Measurements from ENCODE around the gene PTOV1. TPM values are rescaled to one million over a fixed set of nuclear protein-coding genes. Genes with fewer than 3 reads are reported as not detected.
"Not testable (repeated sequence)": the region's sequence is repeated elsewhere in the genome, so short reads cannot be mapped to it uniquely, and the experiment has no call there.

PTOV1 gene
- total RNA-seq, 1 experiment from 2014 or later, result 205 TPM

DNA sequence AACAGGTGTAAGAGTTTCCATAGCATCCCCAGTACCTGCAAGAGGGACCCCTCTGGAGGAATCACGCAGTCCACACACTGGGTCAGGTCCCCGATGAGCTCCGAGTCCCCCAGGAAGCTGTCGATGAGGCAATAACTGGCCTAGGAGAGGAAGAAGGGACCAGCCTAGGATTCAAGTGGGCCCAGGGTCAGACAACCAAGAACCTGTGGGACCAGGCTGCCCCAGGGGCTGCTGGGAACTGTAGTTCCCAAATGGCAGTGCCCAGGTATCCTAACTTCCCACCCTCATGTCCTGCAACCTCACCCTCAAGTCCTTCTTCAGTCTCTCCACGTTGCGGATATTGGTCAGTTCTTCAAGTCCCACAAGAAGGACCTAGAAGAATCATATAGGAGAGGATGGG is 39.6 kb upstream of the PTOV1 start:
- H3K36me3 ChIP-seq (replicated peaks; ENCODE audit: control insufficient read depth, insufficient read depth, low read length), result peaks cover 1% of the 10 kb centered on the region; the same call in 1 of the 2 replicates
- no peak overlapping the region for H3K4me3 ChIP-seq (ENCODE audit: insufficient read depth, low read depth, low read length)
- H3K27me3 ChIP-seq (ENCODE audit: control insufficient read depth, insufficient read depth, low read length), result no peaks in the 10 kb centered on the region; the same call in 1 of the 2 replicates
- no peak for DNase-seq

- no peak for DNase-seq
- no peaks in the 10 kb centered on the region; the same call in 1 of the 2 replicates for H3K27me3 ChIP-seq (ENCODE audit: control insufficient read depth, insufficient read depth, low read length)
- 0 out of 2 replicates have a peak, but pooled peaks cover 1% of the 10 kb centered on the region for H3K36me3 ChIP-seq (replicated peaks; ENCODE audit: control insufficient read depth, insufficient read depth, low read length)
- H3K4me3 ChIP-seq (ENCODE audit: insufficient read depth, low read depth, low read length), result peak overlapping the region; percentile 52
These were observed 38.4 kb upstream of the PTOV1 start for GRCh38 chr19:49812452-49812996.

DNA sequence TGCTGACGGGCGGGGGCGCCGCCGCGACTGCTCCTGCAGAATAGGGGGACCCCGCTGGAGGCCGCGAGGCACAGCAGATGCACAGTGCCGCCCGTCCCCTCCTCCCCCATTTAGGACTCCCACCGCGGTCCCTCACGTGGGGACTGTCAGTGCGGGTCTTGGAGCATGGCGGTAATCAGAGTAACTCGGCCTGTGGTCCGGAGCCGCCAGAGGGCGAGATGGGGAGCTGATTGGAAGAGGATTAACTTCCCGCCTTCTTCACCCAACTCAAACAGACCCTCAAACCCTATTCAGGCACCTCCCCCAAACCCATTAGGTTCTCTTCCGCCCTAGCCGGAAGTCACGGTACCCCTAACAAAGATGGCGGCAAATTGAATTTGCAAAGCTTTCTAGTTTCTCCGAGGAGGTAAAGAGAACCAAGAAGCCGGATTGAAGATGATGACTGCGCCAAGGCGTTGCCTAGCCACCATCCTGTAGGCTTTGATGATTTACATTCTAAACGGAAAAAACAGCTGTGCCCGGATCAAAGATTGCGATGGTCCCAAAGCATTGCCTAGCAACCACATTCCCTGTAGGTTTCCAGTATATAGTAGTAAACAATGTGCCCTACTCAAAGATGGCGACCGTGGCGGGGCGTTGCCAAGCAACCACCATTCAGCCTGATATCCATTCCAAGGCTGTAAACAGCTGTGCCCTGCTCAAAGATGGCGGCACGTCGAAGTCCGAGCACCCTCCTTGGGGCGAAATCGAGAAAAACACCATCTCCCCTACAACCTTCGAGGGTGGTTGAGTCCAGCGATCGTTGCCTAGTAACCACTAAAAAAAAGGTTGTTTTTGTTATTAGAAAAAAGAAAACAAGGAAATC is 37.7 kb upstream of the PTOV1 start, which contains the start of gene FUZ:
Gene FUZ, minus strand, starts transcription at position 296 of the 865 bp plus-strand sequence. Its CDS starts 186 bp downstream, at position 110.
- DNase-seq, result peak; percentile 96
- Histone ChIP-seq H3K36me3 (replicated peaks; ENCODE audit: control insufficient read depth, insufficient read depth, low read length) (no peaks in the 10 kb centered on the region), H3K27me3 (ENCODE audit: control insufficient read depth, insufficient read depth, low read length) (no peaks in the 10 kb centered on the region; the same call in 1 of the 2 replicates), H3K4me3 (ENCODE audit: insufficient read depth, low read depth, low read length) (peak within 1 kb of the TSS; percentile 52)

GRCh38 chr19:49814010-49814409 is 36.9 kb upstream of the PTOV1 start:
- H3K36me3 ChIP-seq (replicated peaks; ENCODE audit: control insufficient read depth, insufficient read depth, low read length), result no peaks in the 10 kb centered on the region
- no peaks in the 10 kb centered on the region; the same call in 1 of the 2 replicates for H3K27me3 ChIP-seq (ENCODE audit: control insufficient read depth, insufficient read depth, low read length)
- no peak for DNase-seq
- no peak overlapping the region for H3K4me3 ChIP-seq (ENCODE audit: insufficient read depth, low read depth, low read length)

DNA sequence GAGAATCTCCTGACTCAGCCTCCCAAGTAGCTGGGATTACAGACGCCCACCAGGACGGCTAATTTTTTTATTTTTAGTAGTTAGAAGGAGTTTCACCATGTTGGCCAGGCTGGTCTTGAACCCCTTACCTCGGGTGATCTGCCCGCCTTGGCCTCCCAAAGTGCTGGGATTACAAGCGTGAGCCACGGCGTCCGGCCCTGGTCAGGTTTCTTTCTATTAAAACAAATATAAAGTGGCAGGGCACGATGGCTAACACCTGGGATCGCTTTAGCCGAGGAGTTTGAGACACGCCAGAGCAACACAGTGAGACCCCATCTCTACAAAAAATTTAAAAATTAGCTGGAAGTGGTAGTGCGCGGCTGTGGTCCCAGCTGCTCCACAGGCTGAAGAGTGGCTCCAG is 34.4 kb upstream of the PTOV1 start:
- Histone ChIP-seq H3K36me3 (replicated peaks; ENCODE audit: control insufficient read depth, insufficient read depth, low read length) (no peaks in the 10 kb centered on the region; the same call in 1 of the 2 replicates), H3K4me3 (ENCODE audit: insufficient read depth, low read depth, low read length) (no peak overlapping the region), H3K27me3 (ENCODE audit: control insufficient read depth, insufficient read depth, low read length) (no peaks in the 10 kb centered on the region)
- no peak for DNase-seq

DNA sequence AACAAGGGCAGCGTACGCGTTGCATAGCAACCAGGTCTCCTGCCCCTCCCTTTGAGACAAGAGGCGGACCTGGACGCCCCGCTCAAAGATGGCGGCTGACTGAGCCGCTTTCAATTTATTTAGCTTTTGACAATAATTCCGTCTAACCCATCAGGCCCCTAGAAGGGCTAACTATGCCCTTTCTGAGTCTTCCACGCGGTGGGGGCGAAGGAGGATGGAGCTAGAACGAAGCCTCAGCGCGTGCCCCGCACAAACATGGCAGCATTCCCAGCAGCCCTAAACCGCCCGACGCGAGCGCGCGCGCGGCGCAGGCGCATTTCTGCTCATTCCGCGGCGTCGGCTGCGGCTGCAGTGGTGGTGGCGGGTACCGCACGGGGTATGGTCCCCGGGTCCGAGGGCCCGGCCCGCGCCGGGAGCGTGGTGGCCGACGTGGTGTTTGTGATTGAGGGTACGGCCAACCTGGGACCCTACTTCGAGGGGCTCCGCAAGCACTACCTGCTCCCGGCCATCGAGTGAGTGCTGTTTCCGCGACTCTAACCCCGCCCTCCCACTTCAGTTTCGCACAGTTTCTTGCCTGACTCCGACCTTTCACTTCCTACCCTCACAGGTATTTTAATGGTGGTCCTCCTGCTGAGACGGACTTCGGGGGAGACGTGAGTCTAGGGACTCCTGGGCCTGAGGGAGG is 32.9 kb upstream of the PTOV1 start, which contains the start of gene MED25:
Gene MED25, plus strand, starts transcription at position 326 of the 685 bp plus-strand sequence. Its CDS starts 53 bp downstream, at position 379.
- Histone ChIP-seq H3K36me3 (replicated peaks; ENCODE audit: control insufficient read depth, insufficient read depth, low read length) (no peaks in the 10 kb centered on the region; the same call in 1 of the 2 replicates), H3K4me3 (ENCODE audit: insufficient read depth, low read depth, low read length) (peak within 1 kb of the TSS; percentile 96), H3K27me3 (ENCODE audit: control insufficient read depth, insufficient read depth, low read length) (no peaks in the 10 kb centered on the region)
- peak; percentile 97 for DNase-seq

- DNase-seq, result peak; percentile 52
- no peaks in the 10 kb centered on the region; the same call in none of the 2 replicates for H3K36me3 ChIP-seq (replicated peaks; ENCODE audit: control insufficient read depth, insufficient read depth, low read length)
- H3K4me3 ChIP-seq (ENCODE audit: insufficient read depth, low read depth, low read length), result peak overlapping the region; percentile 96
These were observed 32.1 kb upstream of the PTOV1 start for GRCh38 chr19:49818649-49819370.

GRCh38 chr19:49819452-49820115 is 31.4 kb upstream of the PTOV1 start:
- H3K27me3 ChIP-seq (ENCODE audit: control insufficient read depth, insufficient read depth, low read length); DNase-seq; H3K4me3 ChIP-seq (ENCODE audit: insufficient read depth, low read depth, low read length); H3K36me3 ChIP-seq (replicated peaks; ENCODE audit: control insufficient read depth, insufficient read depth, low read length): not testable (repeated sequence)

More at GRCh38 chr19:49818649-49819370, 32.1 kb upstream of the PTOV1 start:
- no peaks in the 10 kb centered on the region for H3K27me3 ChIP-seq (ENCODE audit: control insufficient read depth, insufficient read depth, low read length)

DNA sequence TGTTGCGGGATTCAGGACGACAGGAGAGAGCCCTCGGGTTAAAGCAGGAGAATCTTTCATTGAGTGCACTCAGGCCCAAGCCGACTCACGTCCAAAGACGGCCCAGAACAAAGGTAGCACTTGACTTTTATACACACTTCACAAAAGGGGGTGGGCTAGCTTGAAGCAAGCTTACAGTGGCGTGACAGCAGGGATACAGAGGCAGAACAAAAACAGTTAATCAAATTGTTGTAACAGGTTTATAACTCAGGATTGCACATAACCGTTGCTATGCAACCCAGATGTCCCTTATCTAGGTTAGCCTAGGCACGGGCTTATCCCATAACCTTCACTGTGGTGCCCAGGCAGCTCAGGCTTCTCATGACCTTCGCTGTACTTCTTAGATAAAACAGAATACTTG is 30.8 kb upstream of the PTOV1 start:
- Histone ChIP-seq H3K27me3 (ENCODE audit: control insufficient read depth, insufficient read depth, low read length) (no peaks in the 10 kb centered on the region), H3K4me3 (ENCODE audit: insufficient read depth, low read depth, low read length) (no peak overlapping the region), H3K36me3 (replicated peaks; ENCODE audit: control insufficient read depth, insufficient read depth, low read length) (no peaks in the 10 kb centered on the region; the same call in none of the 2 replicates)
- no peak for DNase-seq

DNA sequence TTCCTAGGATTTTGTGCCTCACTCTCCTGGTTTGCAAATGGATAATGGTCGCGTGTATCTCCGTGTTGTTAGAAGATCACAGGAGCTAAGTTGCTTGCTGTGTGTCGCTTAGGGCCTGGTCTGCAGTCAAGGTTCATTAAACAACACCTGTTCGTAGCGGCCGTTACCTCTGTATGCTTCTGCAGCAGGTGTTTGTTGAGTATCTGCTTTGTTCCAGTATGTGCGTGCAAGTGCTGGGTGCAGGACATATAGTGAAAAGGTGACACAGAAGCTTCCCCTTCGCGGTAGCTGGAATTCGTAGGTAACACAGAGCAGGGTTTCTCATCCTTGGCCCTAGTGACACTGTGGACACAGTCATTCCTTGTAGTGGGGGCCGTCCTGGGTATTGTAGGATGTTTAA is 27.5 kb upstream of the PTOV1 start:
- no peak for DNase-seq
- no peaks in the 10 kb centered on the region; the same call in none of the 2 replicates for H3K36me3 ChIP-seq (replicated peaks; ENCODE audit: control insufficient read depth, insufficient read depth, low read length)

GRCh38 chr19:49824662-49825061 is 26.3 kb upstream of the PTOV1 start:
- Histone ChIP-seq H3K4me3 (ENCODE audit: insufficient read depth, low read depth, low read length) (no peak overlapping the region), H3K36me3 (replicated peaks; ENCODE audit: control insufficient read depth, insufficient read depth, low read length) (no peaks in the 10 kb centered on the region; the same call in none of the 2 replicates), H3K27me3 (ENCODE audit: control insufficient read depth, insufficient read depth, low read length) (no peaks in the 10 kb centered on the region)
- no peak for DNase-seq

More for the DNA sequence above, 27.5 kb upstream of the PTOV1 start:
- Histone ChIP-seq H3K4me3 (ENCODE audit: insufficient read depth, low read depth, low read length) (no peak overlapping the region), H3K27me3 (ENCODE audit: control insufficient read depth, insufficient read depth, low read length) (no peaks in the 10 kb centered on the region)

DNA sequence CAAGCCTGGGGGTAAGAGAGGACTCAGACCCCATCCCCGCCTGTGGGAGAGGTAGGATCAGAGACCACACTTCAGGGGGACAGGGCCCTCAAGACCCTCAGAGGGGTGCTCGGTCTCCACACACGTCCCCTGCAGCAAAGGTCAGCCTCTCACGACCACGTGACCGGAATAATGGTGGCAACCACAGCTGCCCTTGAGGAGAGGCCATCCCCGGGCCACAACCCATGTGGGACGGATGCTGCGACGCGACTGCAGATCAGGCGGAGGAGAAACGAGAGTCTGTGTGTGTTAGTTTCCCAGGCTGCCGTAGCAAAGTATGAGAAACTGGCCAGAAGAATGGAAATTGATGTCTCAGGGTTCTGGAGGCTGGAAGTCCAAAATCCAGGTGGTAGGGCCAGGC is 23.9 kb upstream of the PTOV1 start:
- H3K4me3 ChIP-seq (ENCODE audit: insufficient read depth, low read depth, low read length), result no peak overlapping the region
- no peak for DNase-seq
- H3K27me3 ChIP-seq (ENCODE audit: control insufficient read depth, insufficient read depth, low read length), result no peaks in the 10 kb centered on the region
- H3K36me3 ChIP-seq (replicated peaks; ENCODE audit: control insufficient read depth, insufficient read depth, low read length), result peaks cover 2% of the 10 kb centered on the region

GRCh38 chr19:49829200-49829599 is 21.8 kb upstream of the PTOV1 start:
- no peaks in the 10 kb centered on the region for H3K27me3 ChIP-seq (ENCODE audit: control insufficient read depth, insufficient read depth, low read length)
- peaks cover 9% of the 10 kb centered on the region for H3K36me3 ChIP-seq (replicated peaks; ENCODE audit: control insufficient read depth, insufficient read depth, low read length)
- H3K4me3 ChIP-seq (ENCODE audit: insufficient read depth, low read depth, low read length), result no peak overlapping the region
- DNase-seq, result no peak
